Liver (tissue), 9 donors: ENCODE results near the gene GALNT6. TPM values are rescaled to one million over a fixed set of nuclear protein-coding genes. Genes with fewer than 3 reads are reported as not detected.

ENCODE experiments used
- DNase-seq: peaks from one replicate; pipeline ENCODE4 v3.0.0-alpha.2; 2017; ENCODE audit warnings: low spot score
- H3K27ac ChIP-seq, 2 donors: one replicate each; pipeline ENCODE4 v1.7.0; 2013; ENCODE audit warnings: inconsistent platforms in 2 of 2, low read length in 2 of 2, control low read depth in 1 of 2, low read depth in 1 of 2, mild to moderate bottlenecking in 1 of 2
- H3K27me3 ChIP-seq, 4 donors: one replicate each; pipeline versions ENCODE4 v1.6.1 to v1.7.0; 2013; ENCODE audit warnings: low read length in 3 of 4, inconsistent platforms in 1 of 4, mild to moderate bottlenecking in 1 of 4, moderate library complexity in 1 of 4; ENCODE audit not compliant: control insufficient read depth in 4 of 4, insufficient read depth in 4 of 4
- H3K36me3 ChIP-seq, 4 donors: one replicate each; pipeline versions ENCODE4 v1.6.1 to v1.7.0; 2013; ENCODE audit warnings: low read length in 3 of 4, mild to moderate bottlenecking in 3 of 4, low read depth in 1 of 4, moderate library complexity in 1 of 4; ENCODE audit not compliant: control insufficient read depth in 4 of 4, insufficient read depth in 3 of 4
- H3K4me1 ChIP-seq, 4 donors: one replicate each; pipeline versions ENCODE4 v1.6.1 to v1.7.0; 2013; ENCODE audit warnings: low read length in 3 of 4, mild to moderate bottlenecking in 3 of 4, moderate library complexity in 1 of 4; ENCODE audit not compliant: control insufficient read depth in 4 of 4, insufficient read depth in 4 of 4
- H3K4me3 ChIP-seq, 3 donors: one replicate each; pipeline versions ENCODE4 v1.6.1 to v1.7.0; 2013; ENCODE audit warnings: low read length in 3 of 3, control low read depth in 1 of 3, low read depth in 1 of 3, mild to moderate bottlenecking in 1 of 3
- H3K9ac ChIP-seq, 2 donors: one replicate each; pipeline ENCODE4 v1.7.0; 2013; ENCODE audit warnings: low read length in 2 of 2, mild to moderate bottlenecking in 2 of 2, moderate library complexity in 2 of 2, control low read depth in 1 of 2, low read depth in 1 of 2
- H3K9me3 ChIP-seq, 4 donors: one replicate each; pipeline versions ENCODE4 v1.6.1 to v1.7.0; 2013; ENCODE audit warnings: low read length in 3 of 4; ENCODE audit not compliant: control insufficient read depth in 4 of 4
- ATF3 ChIP-seq: IDR thresholded peaks from 2 replicates; pipeline ENCODE4 v1.6.1; 2016; ENCODE audit warnings: antibody characterized with exemption
- CTCF ChIP-seq: fragments of 150-350 bp; IDR thresholded peaks from 2 replicates; pipeline ENCODE4 v1.5.1; 2017; ENCODE audit warnings: improper control_type of control experiment, low read depth, low read length; ENCODE audit not compliant: missing input control
- EGR1 ChIP-seq, 2 donors: IDR thresholded peaks; 2 replicates each; pipeline ENCODE4 v1.6.1; 2016 to 2018; ENCODE audit warnings: antibody characterized with exemption in 2 of 2, low read depth in 2 of 2
- FOXA1 ChIP-seq: IDR thresholded peaks from 2 replicates; pipeline ENCODE4 v1.6.1; 2016; ENCODE audit warnings: antibody characterized with exemption
- FOXA2 ChIP-seq: IDR thresholded peaks from 2 replicates; pipeline ENCODE4 v1.6.1; 2016; ENCODE audit warnings: antibody characterized with exemption
- GABPA ChIP-seq, 2 donors: IDR thresholded peaks in 1 of 2; conservative IDR thresholded peaks in 1 of 2; 2 replicates each; pipeline ENCODE4 v1.6.1; 2016; ENCODE audit warnings: antibody characterized with exemption in 2 of 2, mild to moderate bottlenecking in 1 of 2, moderate library complexity in 1 of 2
- HNF4A ChIP-seq, 2 donors: conservative IDR thresholded peaks; 2 replicates each; pipeline ENCODE4 v1.6.1; 2016; ENCODE audit warnings: antibody characterized with exemption in 2 of 2, mild to moderate bottlenecking in 2 of 2
- HNF4G ChIP-seq: IDR thresholded peaks from 2 replicates; pipeline ENCODE4 v1.6.1; 2016; ENCODE audit warnings: antibody characterized with exemption
- JUND ChIP-seq, 2 donors: IDR thresholded peaks; 2 replicates each; pipeline ENCODE4 v1.6.1; 2016; ENCODE audit warnings: antibody characterized with exemption in 2 of 2
- NR2F2 ChIP-seq: IDR thresholded peaks from 2 replicates; pipeline ENCODE4 v1.6.1; 2016; ENCODE audit warnings: antibody characterized with exemption
- RAD21 ChIP-seq, 2 donors: IDR thresholded peaks; 2 replicates each; pipeline ENCODE4 v1.6.1; 2016; ENCODE audit warnings: antibody characterized with exemption in 2 of 2, mild to moderate bottlenecking in 2 of 2
- REST ChIP-seq: IDR thresholded peaks from 2 replicates; pipeline ENCODE4 v1.6.1; 2016; ENCODE audit warnings: antibody characterized with exemption, mild to moderate bottlenecking
- RXRA ChIP-seq, 2 donors: IDR thresholded peaks; 2 replicates each; pipeline ENCODE4 v1.6.1; 2017 to 2018; ENCODE audit warnings: antibody characterized with exemption in 2 of 2, mild to moderate bottlenecking in 1 of 2
- SP1 ChIP-seq: IDR thresholded peaks from 2 replicates; pipeline ENCODE4 v1.6.1; 2018; ENCODE audit warnings: antibody characterized with exemption, mild to moderate bottlenecking
- TAF1 ChIP-seq: conservative IDR thresholded peaks from 2 replicates; pipeline ENCODE4 v1.6.1; 2016; ENCODE audit warnings: antibody characterized with exemption, mild to moderate bottlenecking
- YY1 ChIP-seq: IDR thresholded peaks from 2 replicates; pipeline ENCODE4 v1.6.1; 2016; ENCODE audit warnings: antibody characterized with exemption, mild to moderate bottlenecking
- ZBTB33 ChIP-seq: IDR thresholded peaks from 2 replicates; pipeline ENCODE4 v1.6.1; 2016; ENCODE audit warnings: antibody characterized with exemption
- WGBS: extraction: QIAGEN DNeasy Blood & Tissue Kit; methylation state at CpG from one replicate; pipeline ENCODE4 v1.1.7; 2013; 5-methylcytosine and 5-hydroxymethylcytosine counted together
- polyA plus RNA-seq, 2 donors: library from polyadenylated mRNA; stranded (reverse) in 1 of 2; unstranded in 1 of 2; fragments of 200-250 nt in 1 of 2; fragments of >200 nt in 1 of 2; fragmentation: Nextera tagmentation in 1 of 2; extraction: Ambion mirVana in 1 of 2; gene quantifications; one replicate each; pipeline versions ENCODE4 v1.2.1 to v1.2.3, GENCODE V29; 2013 to 2015
- total RNA-seq, 2 donors: library from RNA; depleted of rRNA; stranded (reverse); fragments of >200 nt; gene quantifications; one replicate each; pipeline ENCODE4 v1.2.3, GENCODE V29; 2014
- TF ChIP-seq, protein P1 (sequence below): IDR thresholded peaks from 2 replicates; pipeline ENCODE4 v1.6.1; 2016; ENCODE audit warnings: antibody characterized with exemption
- donor health status: healthy.
- donor health status: healthy.
- donor health status: healthy.
- donor health status: healthy.
- donor health status: healthy.

Gene GALNT6
- total and polyA plus RNA-seq, 4 donors, result 0.40 to 24.1 (median 1.2) TPM

- no peak for TF ChIP-seq NR2F2
- TF ChIP-seq EGR1 (IDR thresholded peaks at IDR 0.05; ENCODE audit: low read depth in 2 of 2), result no peak
- no peak for TF ChIP-seq GABPA (IDR thresholded peaks at IDR 0.05 in 1 of 2, conservative IDR thresholded peaks at IDR 0.05 in 1 of 2)
- no peak for TF ChIP-seq HNF4A (conservative IDR thresholded peaks at IDR 0.05)
- TF ChIP-seq FOXA1, result no peak
- TF ChIP-seq SP1, result no peak
- TF ChIP-seq JUND (IDR thresholded peaks at IDR 0.05), result no peak
- TF ChIP-seq ZBTB33, result no peak
- Histone ChIP-seq H3K9me3 (no peaks in the 10 kb centered on the region), H3K36me3 (no peaks in the 10 kb centered on the region), H3K27me3 (no peaks in the 10 kb centered on the region), H3K27ac (no peak overlapping the region), H3K9ac (no peak overlapping the region), H3K4me1 (no peaks in the 10 kb centered on the region), H3K4me3 (no peak overlapping the region)
- DNase-seq, result no peak
- WGBS, result 93% methylated on average over 4 of the region's 4 CpGs
Observed at GRCh38 chr12:51348116-51348515, 43.1 kb downstream of the GALNT6 start.

- DNase-seq, result no peak
- Histone ChIP-seq H3K9me3 (no peaks in the 10 kb centered on the region), H3K27ac (no peak within 1 kb of the TSS), H3K4me1 (no peaks in the 10 kb centered on the region), H3K4me3 (no peak within 1 kb of the TSS), H3K9ac (no peak within 1 kb of the TSS), H3K36me3 (no peaks in the 10 kb centered on the region), H3K27me3 (no peaks in the 10 kb centered on the region)
- no peak for TF ChIP-seq CTCF
- no peak for TF ChIP-seq RAD21 (IDR thresholded peaks at IDR 0.05)
- TF ChIP-seq, protein P1, sequence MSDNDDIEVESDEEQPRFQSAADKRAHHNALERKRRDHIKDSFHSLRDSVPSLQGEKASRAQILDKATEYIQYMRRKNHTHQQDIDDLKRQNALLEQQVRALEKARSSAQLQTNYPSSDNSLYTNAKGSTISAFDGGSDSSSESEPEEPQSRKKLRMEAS, result no peak
- TF ChIP-seq HNF4A (conservative IDR thresholded peaks at IDR 0.05), result no peak
- TF ChIP-seq SP1, result no peak
- TF ChIP-seq HNF4G, result no peak
- TF ChIP-seq YY1, result no peak
- TF ChIP-seq GABPA (IDR thresholded peaks at IDR 0.05 in 1 of 2, conservative IDR thresholded peaks at IDR 0.05 in 1 of 2), result no peak
- TF ChIP-seq ZBTB33, result no peak
- TF ChIP-seq NR2F2, result no peak
- TF ChIP-seq ATF3, result no peak
- TF ChIP-seq FOXA2, result no peak
- TF ChIP-seq EGR1 (IDR thresholded peaks at IDR 0.05; ENCODE audit: low read depth in 2 of 2), result no peak
- TF ChIP-seq RXRA (IDR thresholded peaks at IDR 0.05), result no peak
- TF ChIP-seq TAF1, result no peak
- TF ChIP-seq JUND (IDR thresholded peaks at IDR 0.05), result no peak
- TF ChIP-seq FOXA1, result no peak
- TF ChIP-seq REST, result no peak
- WGBS, result 94% methylated on average over 3 of the region's 3 CpGs
Observed at GRCh38 chr12:51346581-51346980, 44.6 kb downstream of the GALNT6 start, which contains the start of gene CELA1. Gene CELA1 (minus strand): TSS chr12:51346679. CDS start chr12:51346638, 41 bp downstream.
